Amniotic epithelial cell (primary cell): ENCODE results near the gene SEMA3E.

ENCODE experiments used
- DNase-seq: peaks from one replicate; pipeline ENCODE4 v3.0.0-alpha.2; 2010; ENCODE audit warnings: low read depth

Gene SEMA3E

DNA sequence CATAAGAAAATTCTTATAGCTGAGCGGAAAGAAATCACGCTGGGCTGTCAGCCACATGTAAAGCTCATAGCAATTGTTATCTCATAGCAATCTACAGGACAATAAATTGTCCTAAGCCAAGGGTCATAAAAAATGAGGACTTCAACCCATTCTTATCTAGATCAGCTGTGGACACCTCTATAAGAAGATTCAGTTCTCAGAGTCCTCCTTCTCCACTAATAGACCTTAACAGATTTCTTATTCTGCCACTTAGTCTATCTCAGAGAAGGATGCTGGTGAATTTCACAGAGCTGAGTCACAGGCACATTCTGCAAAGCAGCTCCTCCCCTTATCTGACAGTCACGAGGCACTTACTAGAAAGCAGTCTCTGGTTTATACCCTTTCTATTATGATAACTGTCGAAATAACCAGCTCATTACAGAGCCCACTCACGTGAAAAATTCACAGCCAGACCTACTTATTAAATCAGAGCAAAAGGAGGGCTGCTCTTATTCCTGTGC lies 300.9 kb downstream of the SEMA3E start:
- peak; percentile 89 for DNase-seq

DNA sequence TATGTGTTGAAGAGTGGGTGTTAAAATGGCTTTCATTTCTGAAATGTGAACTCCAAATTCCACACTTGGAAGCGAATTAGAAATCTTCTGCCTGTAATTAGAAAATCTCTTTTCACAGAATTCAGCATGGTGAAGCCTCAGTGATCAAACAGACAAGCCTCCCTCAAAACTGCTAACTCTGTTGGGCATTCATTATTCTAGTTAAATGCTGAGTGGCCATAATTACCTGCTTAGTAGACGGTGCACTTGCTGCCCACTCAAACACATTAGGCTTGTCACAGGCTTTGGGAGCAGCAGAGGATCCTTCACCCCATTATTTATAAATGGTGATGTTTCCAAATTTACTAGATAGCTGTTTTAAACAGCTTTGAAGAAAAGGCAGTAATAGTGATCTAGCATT lies 309.0 kb downstream of the SEMA3E start:
- DNase-seq = no peak

DNA sequence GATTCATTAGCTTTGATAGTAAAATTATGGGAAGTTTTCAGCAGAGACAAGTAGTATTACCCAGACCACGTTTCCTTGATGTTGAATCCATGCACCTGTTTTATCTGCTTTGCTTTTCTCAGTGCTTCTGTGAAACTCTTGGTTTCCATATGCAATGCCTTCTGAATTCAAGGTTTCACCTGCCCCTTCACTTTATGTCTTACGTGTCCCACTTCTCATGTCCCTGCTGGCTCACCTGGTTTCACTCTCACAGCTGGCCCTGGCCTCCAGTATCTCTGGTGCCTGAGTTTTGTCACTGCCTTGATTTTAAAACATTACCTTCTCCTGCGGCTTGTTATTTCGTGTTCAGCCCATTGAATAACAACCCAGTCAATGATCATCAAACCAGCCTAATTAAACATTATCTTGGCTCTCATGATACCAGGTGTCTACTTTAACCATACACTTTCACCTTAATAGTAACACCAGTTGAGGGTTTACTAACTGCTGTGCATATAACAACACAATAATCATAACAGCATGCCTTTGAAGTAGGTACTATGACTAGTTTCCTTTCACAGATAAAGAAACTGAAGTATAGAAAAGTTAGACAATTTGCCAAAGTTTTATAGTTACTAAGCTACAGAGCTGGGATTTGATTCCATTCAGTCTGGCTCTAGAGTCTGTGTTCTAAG lies 310.5 kb downstream of the SEMA3E start:
- no peak for DNase-seq

GRCh38 chr7:83337050-83337449 lies 311.9 kb downstream of the SEMA3E start:
- no peak for DNase-seq

GRCh38 chr7:83326223-83326622 lies 322.7 kb downstream of the SEMA3E start:
- peak; percentile 8 for DNase-seq

DNA sequence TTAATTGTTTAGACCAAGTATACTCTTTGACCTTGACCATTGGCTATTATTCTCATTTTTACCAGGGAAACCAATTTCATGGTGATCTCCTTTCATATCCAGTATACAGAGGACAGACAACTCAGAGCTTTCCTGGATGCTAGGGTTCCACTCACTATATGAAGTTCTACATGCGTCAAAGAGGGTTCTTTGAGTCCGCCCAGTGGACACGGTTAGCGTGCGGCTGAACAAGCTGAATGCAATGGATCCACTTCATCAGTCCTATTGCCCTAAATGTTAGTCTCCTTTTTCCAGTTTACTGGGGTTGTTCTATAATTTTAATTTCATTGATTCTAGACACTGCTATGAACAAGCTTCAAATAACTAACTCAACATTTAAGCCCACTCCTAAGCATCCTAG lies 323.9 kb downstream of the SEMA3E start:
- no peak for DNase-seq

- no peak for DNase-seq
These were observed 324.3 kb downstream of the SEMA3E start for GRCh38 chr7:83324596-83324995.

DNA sequence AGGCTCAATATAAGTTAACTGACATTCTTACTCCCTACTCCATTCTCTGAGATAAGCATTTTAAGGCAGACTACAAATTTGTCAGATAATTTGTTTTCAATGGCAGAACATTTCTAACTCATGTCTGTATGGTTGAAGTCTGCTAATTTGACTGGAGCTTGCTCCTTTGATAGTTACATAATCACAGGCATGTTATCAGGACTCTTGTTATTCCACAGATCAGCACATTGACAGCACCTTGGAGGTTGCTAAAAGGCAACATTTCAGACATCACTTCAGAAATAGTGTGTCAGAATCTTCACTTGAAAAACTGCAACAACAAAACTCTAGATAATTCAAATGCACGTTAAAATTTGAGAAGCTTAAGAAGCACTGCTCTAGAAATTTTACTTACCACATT lies 327.9 kb downstream of the SEMA3E start:
- no peak for DNase-seq

DNA sequence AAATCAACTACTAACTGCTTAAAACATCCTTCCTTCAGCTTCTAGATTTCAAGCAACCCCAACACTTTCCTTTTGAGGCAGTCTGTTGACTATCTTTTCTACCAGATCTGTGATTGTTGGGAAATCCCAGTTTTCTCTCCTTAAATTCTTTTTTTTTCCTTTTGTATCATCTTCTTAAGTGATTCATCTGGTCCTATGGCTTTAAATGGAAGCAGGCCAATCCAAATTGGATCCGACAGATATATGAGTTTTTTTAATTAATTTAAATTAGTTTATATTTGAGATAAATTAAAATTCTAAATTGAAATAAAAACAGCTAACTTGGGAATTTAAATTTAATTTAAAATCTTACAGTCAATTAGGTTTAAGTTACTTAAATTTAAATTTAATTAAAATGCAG lies 335.0 kb downstream of the SEMA3E start:
- no peak for DNase-seq
